GM12875 (cell line): Measurements from ENCODE around the gene DDN.

Experiments used
- H3K4me3 ChIP-seq: one replicate; pipeline ENCODE4 v1.5.1; 2011; ENCODE audit warnings: low read depth, low read length, control low read depth
- TF ChIP-seq, protein P1 (sequence below): IDR thresholded peaks from 2 replicates; pipeline ENCODE4 v1.5.1; 2011; ENCODE audit warnings: low read depth, mild to moderate bottlenecking, control low read depth, inconsistent platforms, low read length, moderate library complexity, borderline replicate concordance; ENCODE audit not compliant: insufficient read depth

DDN gene

DNA sequence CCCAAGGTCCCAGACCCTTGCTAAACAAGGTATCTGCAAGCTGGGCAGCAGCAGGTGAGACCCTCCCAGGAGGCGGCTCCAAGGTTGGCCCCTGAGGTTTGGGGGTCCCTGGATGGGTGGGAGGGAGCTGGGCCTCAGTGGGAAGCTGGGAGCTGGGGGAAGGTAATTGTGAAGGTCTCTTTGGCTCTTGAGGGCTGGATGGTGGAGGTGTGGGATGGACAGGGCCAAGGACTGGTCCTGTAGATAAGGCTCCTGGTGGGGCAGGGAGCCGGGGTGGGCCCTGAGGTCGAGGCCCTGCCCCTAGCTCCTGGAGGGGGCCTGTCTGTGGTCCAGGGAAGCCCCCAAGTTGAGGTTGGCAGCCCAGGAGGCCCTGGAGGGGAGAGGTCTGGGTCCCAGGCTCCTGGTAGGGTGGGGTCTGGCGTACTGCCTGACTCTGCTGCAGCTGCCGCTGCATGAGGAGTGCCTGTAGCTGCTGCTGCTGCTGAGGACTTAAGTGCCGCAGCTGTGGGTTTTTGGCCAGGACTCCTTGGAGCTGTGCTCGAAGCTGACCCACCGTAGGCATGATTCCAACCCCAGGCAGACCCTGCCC, 32.5 kb upstream of the DDN start:
- H3K4me3 ChIP-seq, result no peak overlapping the region
- TF ChIP-seq, protein P1, sequence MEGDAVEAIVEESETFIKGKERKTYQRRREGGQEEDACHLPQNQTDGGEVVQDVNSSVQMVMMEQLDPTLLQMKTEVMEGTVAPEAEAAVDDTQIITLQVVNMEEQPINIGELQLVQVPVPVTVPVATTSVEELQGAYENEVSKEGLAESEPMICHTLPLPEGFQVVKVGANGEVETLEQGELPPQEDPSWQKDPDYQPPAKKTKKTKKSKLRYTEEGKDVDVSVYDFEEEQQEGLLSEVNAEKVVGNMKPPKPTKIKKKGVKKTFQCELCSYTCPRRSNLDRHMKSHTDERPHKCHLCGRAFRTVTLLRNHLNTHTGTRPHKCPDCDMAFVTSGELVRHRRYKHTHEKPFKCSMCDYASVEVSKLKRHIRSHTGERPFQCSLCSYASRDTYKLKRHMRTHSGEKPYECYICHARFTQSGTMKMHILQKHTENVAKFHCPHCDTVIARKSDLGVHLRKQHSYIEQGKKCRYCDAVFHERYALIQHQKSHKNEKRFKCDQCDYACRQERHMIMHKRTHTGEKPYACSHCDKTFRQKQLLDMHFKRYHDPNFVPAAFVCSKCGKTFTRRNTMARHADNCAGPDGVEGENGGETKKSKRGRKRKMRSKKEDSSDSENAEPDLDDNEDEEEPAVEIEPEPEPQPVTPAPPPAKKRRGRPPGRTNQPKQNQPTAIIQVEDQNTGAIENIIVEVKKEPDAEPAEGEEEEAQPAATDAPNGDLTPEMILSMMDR, result no peak

DNA sequence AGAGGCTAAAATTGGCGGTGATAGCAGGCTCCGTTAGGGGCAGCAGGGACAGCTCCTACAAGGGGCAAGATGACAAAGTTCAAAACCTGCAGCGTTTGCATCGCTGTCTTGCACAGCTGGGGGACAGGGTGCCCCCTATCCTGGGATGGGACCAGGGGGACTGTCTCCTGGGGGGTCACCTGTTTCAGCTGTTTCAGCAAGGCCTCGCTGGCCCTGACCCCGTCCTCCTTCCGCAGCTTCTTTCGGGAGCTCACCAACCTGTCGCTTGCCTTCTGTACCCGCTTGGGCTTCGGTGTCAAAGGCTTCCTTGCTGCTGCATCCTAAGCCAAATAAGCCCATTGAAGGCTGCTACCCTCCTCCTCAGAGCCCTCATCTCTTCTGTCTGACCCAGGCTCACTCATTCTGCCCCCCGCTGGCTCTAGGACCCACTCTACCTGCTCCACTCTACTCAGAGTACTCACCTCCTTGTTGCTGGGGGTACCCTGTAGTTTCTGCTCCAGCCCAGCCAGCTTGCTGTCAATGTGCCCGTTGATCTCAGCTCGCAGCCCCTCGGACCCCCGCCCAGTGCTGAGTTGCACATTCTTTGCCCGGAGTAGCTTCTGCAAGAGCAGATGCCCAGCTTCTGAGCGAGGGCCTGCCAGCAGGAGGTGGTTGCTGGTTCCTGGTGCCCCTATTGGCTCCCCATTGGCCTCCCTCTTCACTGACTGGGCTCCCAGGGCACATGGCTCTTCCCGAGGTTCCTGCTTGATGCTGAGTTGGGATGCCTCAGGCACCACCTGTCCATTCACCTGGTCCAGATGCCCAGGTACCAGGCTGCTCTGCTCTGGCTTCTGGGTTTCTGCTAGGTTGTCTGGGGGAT, 31.8 kb upstream of the DDN start:
- H3K4me3 ChIP-seq, result no peak overlapping the region
- TF ChIP-seq, protein P1, result no peak

DNA sequence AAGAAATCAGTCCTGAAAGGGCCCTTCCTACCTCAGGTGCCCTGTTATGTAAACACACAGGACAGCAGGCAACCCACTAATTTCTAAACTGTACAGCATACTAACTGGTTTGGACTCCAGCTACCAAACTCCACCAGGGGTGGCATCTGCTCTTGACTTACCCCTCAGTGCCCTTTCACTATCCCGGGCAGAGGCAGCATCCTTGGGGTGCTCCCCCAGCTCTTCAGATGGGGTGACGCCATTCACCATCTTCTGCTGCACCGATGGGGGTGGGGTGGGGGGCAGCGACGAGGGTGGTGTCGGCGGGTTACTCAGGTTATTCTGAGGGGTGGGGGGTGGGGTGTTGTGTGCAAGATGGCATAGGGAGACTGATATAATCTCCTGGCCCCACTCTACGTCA, 30.9 kb upstream of the DDN start:
- TF ChIP-seq, protein P1, result no peak
- no peak overlapping the region for H3K4me3 ChIP-seq

DNA sequence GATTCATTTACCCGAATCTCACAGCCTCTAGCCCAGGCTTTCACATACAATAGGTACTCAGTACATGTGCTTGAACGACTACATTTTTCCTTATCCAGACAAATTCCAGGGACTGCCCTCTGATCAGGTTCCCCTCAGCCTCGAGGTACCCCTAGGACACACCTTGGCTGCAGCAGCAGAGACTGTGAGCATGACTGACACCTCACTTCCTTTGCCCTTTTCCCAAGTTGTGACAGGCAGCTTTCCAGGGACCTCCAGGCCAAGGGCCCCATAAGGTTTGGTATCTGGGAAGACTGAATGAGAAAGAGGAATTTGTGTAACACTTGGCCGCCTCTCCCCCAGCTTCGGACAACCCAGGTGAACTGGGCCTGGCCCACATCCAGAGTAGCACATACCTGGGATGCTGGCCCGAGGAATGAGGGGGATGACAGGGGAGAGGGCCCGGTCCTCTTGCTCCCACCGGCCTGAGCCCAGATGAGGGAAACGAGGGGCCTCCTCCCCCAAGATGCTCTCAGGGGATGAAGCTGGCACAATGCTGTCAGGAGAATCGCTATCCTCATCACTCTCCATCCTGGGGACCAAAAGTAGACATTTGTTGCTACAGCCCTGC, 29.6 kb upstream of the DDN start:
- H3K4me3 ChIP-seq, result no peak overlapping the region
- TF ChIP-seq, protein P1, result no peak

DNA sequence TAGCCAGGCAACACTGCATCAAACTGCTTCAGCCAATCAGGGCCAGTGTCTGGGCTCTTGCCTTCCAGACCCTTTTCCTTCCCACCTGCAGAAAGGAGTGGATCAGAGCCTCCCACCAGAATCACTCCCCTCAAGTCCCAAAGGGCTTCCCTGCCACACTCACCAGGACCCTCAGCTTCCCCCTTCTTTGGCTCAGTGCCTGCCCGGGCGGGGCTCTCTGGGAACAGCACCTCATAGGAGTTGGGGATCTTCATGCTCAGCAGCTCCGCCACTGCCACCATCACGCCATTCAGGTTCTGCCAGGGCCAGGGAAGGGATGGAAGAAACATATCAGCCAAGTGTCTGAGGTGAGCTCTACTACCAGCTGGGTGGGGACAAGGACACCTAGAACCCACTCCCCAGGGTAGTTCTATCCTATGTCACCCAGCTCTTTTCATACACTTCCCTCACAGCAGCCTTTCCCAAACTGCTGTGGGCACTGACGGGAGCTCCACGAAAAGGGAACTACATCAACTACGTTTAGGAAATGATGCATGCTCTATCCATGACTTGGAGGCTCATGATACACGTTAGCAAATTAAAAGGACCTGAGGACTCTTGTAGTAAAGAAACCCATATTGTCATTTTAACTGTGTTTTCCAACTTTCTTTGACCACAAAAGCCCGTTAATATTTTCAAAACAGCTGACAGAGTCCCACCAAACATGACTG, 28.8 kb upstream of the DDN start:
- TF ChIP-seq, protein P1, result no peak
- no peak overlapping the region for H3K4me3 ChIP-seq

DNA sequence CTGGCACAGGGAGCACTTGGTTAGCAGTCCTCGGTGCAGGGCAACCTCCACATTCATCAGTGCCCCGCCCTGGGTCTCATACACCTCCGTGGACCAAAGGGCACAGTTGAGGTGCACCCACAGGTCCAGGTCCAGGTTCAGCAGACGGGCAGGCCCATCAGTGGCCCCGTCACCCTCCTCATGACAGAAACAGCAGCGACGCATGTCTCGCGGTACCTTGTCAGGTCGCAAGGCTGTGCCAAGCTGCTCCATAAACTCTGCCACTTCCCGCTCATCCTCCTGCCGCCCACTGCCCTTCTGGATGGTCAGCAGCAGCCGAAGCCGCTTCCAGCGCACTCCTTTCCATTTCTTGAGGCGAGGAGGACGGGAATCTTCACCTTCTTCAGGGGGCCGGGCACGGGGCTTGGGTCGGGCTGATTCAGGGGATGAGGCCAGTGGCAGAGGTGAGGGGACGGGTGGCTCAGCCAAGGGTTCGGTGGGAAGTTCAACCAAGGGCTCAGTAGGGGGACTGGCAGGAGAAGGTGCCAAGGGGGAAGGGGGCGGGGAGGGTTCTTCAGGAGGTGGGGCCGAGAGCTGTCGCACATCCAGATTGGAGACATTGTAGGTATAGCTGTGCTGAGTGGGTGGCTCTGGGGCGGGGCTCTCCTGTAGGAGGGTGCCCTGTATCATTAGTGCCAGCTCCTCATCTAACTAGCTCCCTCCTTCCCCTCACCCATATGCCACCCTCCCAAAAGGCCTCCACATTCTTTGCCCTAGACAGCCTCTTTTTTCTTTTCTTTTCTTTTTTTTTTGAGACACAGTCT, 27.7 kb upstream of the DDN start:
- H3K4me3 ChIP-seq, result no peak overlapping the region
- TF ChIP-seq, protein P1, result no peak
